Uterus (tissue), 4 donors: Measurements from ENCODE around the gene CCDC171. TPM values are rescaled to one million over a fixed set of nuclear protein-coding genes. Genes with fewer than 3 reads are reported as not detected.

Experiments
- DNase-seq, 2 donors: peaks; one replicate each; pipeline ENCODE4 v3.0.0-alpha.2; 2019 to 2020
- H3K27ac ChIP-seq, 2 donors: fragments of 200-600 bp; sonication (generic); 1 replicate in 1 of 2; 2 replicates in 1 of 2; pipeline ENCODE4 v1.5.1; 2016 to 2018
- H3K27me3 ChIP-seq, 2 donors: fragments of 200-600 bp; sonication (generic); one replicate each; pipeline ENCODE4 v1.5.1; 2018 to 2019; ENCODE audit warnings: control low read depth in 1 of 2
- H3K36me3 ChIP-seq, 2 donors: fragments of 200-600 bp; sonication (generic); one replicate each; pipeline ENCODE4 v1.5.1; 2019; ENCODE audit warnings: control low read depth in 1 of 2
- H3K4me1 ChIP-seq, 2 donors: fragments of 200-600 bp; sonication (generic); one replicate each; pipeline ENCODE4 v1.5.1; 2018 to 2019; ENCODE audit warnings: control low read depth in 1 of 2
- H3K4me3 ChIP-seq, 2 donors: fragments of 200-600 bp; sonication (generic); 1 replicate in 1 of 2; 2 replicates in 1 of 2; pipeline ENCODE4 v1.5.1; 2018 to 2019; ENCODE audit warnings: mild to moderate bottlenecking in 1 of 2
- H3K9me3 ChIP-seq, 2 donors: fragments of 200-600 bp; sonication (generic); one replicate each; pipeline ENCODE4 v1.5.1; 2019; ENCODE audit warnings: control low read depth in 1 of 2
- POLR2A ChIP-seq, 2 donors: fragments of 450-650 bp; IDR thresholded peaks; one replicate each; pipeline ENCODE4 v1.6.1; 2016; ENCODE audit warnings: antibody characterized with exemption in 2 of 2, mild to moderate bottlenecking in 1 of 2, moderate library complexity in 1 of 2
- intact Hi-C: fragments of 100-400 bp; cut with DNase I; formaldehyde crosslinking; loops from one replicate; pipeline ENCODE4 v1.15.1; 2023; ENCODE audit warnings: low total_unique reads
- total RNA-seq, 4 donors: library from RNA; depleted of rRNA in 3 of 4; stranded (reverse); fragments of >200 nt in 3 of 4; gene quantifications; one replicate each; pipeline versions ENCODE4 v1.1.0 to v1.2.4, GENCODE V29; 2014 to 2023
- TF ChIP-seq, protein P1 (sequence below), 4 experiments: fragments of 200-600 bp in 2 of 4; fragments of 450-650 bp in 2 of 4; sonication (generic) in 2 of 4; IDR thresholded peaks; one replicate each; pipeline ENCODE4 v1.5.1; 2016 to 2019; ENCODE audit warnings: antibody characterized with exemption in 4 of 4, mild to moderate bottlenecking in 2 of 4, moderate library complexity in 1 of 4
- donor health status: DM: yes; HTN: yes; CAD: no.

Gene CCDC171
- total RNA-seq, 4 donors from 2014 or later: 15.6 to 45.6 (median 26.4) TPM

DNA sequence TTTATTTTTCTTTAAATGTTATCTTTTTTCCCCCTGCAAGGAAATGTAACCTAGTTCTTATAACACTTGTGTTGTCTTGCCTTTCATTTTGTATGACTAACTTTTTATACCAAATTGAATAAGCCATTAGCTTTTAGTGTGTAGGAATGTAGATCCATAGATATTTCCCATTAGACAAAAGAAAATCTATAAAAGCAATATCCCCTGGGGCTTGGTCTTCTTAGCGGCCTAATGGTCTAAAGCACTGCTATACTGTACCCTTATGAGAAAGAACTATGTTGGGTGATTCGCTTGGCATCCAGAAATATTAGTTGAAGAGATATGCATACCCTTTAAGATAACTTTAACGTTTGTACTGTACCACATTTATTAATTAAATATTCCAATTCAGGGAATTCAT lies 289.2 kb downstream of the CCDC171 start:
- H3K4me3 ChIP-seq: no peak overlapping the region

DNA sequence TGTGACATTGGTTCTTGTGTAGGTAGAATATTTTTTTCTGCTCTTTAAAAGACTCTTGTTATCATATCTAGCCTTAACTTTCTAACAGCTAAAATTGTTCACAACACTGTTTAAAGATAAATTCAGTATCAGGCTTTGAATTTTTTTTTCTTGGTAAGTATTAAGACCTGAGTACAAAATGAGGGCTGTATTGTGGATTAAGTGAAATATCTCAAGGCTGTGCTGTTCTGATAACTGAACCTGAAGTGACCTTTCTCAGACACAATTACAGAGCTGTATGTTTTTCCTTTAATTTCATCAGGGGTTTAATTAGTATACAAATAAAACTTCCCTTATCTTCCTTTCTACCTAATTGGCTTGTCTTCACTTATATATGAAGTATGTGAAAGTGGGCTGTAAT lies 290.5 kb downstream of the CCDC171 start:
- Histone ChIP-seq H3K4me1 (no peaks in the 10 kb centered on the region), H3K9me3 (no peaks in the 10 kb centered on the region), H3K27me3 (no peaks in the 10 kb centered on the region), H3K4me3 (no peak overlapping the region), H3K27ac (peak overlapping the region; percentile 47 to 57), H3K36me3 (no peaks in the 10 kb centered on the region)
- intact Hi-C loops: no loop called here
- TF ChIP-seq, protein P1, sequence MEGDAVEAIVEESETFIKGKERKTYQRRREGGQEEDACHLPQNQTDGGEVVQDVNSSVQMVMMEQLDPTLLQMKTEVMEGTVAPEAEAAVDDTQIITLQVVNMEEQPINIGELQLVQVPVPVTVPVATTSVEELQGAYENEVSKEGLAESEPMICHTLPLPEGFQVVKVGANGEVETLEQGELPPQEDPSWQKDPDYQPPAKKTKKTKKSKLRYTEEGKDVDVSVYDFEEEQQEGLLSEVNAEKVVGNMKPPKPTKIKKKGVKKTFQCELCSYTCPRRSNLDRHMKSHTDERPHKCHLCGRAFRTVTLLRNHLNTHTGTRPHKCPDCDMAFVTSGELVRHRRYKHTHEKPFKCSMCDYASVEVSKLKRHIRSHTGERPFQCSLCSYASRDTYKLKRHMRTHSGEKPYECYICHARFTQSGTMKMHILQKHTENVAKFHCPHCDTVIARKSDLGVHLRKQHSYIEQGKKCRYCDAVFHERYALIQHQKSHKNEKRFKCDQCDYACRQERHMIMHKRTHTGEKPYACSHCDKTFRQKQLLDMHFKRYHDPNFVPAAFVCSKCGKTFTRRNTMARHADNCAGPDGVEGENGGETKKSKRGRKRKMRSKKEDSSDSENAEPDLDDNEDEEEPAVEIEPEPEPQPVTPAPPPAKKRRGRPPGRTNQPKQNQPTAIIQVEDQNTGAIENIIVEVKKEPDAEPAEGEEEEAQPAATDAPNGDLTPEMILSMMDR (IDR thresholded peaks at IDR 0.05): no peak
- no peak for TF ChIP-seq POLR2A (IDR thresholded peaks at IDR 0.05)
- no peak for DNase-seq

More for the DNA sequence above, 289.2 kb downstream of the CCDC171 start:
- H3K27ac ChIP-seq: no peak overlapping the region
- TF ChIP-seq, protein P1 (IDR thresholded peaks at IDR 0.05): no peak
- no peak for TF ChIP-seq POLR2A (IDR thresholded peaks at IDR 0.05)
- no peaks in the 10 kb centered on the region for H3K4me1 ChIP-seq
- no peak for DNase-seq
- no peaks in the 10 kb centered on the region for H3K36me3 ChIP-seq
- intact Hi-C loops: no loop called here
- H3K27me3 ChIP-seq: no peaks in the 10 kb centered on the region
- no peaks in the 10 kb centered on the region for H3K9me3 ChIP-seq

DNA sequence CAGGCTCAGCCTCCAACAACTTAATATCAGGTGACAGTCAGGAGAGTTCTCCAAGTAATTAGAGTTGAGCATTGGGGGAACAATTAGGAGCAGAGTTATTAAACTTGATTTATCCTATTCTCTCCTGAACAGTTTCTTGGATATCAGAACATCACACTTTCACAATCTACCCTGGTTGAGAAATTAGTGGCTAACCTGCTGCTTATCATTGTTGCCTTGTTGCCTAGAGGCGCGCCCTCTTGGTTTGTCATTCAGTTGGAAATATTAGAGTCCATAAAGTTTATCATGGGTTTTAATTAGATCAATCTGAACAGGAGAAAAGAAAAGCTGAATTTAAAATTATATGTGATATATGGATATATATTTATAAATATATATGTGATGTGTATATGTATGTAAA lies 291.1 kb downstream of the CCDC171 start:
- intact Hi-C loops: no loop called here
- TF ChIP-seq, protein P1 (IDR thresholded peaks at IDR 0.05): no peak
- no peak for TF ChIP-seq POLR2A (IDR thresholded peaks at IDR 0.05)
- Histone ChIP-seq H3K9me3 (no peaks in the 10 kb centered on the region), H3K27me3 (no peaks in the 10 kb centered on the region), H3K4me3 (no peak overlapping the region), H3K36me3 (no peaks in the 10 kb centered on the region), H3K4me1 (no peaks in the 10 kb centered on the region), H3K27ac (peak overlapping the region; percentile 57 to 58)
- no peak for DNase-seq

DNA sequence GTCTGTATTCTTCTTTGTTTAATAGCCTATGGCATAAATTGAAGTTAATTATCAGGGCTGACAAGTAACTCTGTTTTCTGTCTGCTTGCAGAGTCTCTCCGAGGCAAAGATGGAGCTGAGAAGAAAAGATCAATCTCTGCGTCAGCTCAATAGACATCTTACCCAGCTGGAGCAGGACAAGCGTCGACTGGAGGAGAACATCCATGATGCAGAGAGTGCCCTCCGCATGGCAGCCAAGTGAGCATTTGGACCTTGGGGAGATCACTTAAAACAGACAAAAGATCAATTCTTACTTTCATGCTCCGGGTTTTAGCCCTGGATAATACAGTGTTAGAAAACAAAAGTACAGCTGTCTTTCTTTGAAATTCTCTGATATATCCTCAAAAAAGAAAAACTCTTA lies 293.8 kb downstream of the CCDC171 start:
- peak in 1 of 2 donors; percentile 21 for DNase-seq
- H3K27ac ChIP-seq: peak overlapping the region; percentile 58 to 88
- no peaks in the 10 kb centered on the region for H3K4me1 ChIP-seq
- H3K9me3 ChIP-seq: no peaks in the 10 kb centered on the region
- no peaks in the 10 kb centered on the region for H3K27me3 ChIP-seq
- intact Hi-C loops: no loop called here
- no peak for TF ChIP-seq POLR2A (IDR thresholded peaks at IDR 0.05)
- TF ChIP-seq, protein P1 (IDR thresholded peaks at IDR 0.05): no peak
- no peaks in the 10 kb centered on the region for H3K36me3 ChIP-seq
- peak overlapping the region; percentile 21 to 24 for H3K4me3 ChIP-seq

DNA sequence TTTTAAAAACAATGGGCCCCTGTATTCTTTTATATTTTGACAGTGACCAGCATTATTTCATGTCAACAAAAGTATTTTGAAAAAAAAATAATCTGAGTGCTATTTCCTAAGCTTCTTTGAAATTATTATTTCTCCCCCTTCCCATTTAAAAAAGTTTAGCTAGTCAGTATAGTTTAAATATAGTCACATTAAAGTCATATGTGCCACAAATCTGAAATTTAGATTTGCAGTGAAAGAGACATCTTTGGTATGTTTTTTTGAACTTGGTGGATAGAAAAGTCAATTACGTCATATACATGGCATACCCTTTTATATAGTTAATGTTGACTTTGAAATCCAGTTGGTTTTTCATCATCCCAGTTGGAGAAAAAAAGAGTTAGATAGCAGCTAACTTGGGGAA lies 297.0 kb downstream of the CCDC171 start:
- Histone ChIP-seq H3K4me3 (no peak overlapping the region), H3K9me3 (no peaks in the 10 kb centered on the region), H3K27ac (peak overlapping the region; percentile 58 to 88), H3K4me1 (no peaks in the 10 kb centered on the region), H3K27me3 (no peaks in the 10 kb centered on the region), H3K36me3 (no peaks in the 10 kb centered on the region)
- no peak for DNase-seq
- TF ChIP-seq, protein P1 (IDR thresholded peaks at IDR 0.05): no peak
- no peak for TF ChIP-seq POLR2A (IDR thresholded peaks at IDR 0.05)
- intact Hi-C loops: no loop called here
